ENCODE measurements around the gene FAM240A. TPM values are rescaled to one million over a fixed set of nuclear protein-coding genes. Genes with fewer than 3 reads are reported as not detected.
"Not testable (repeated sequence)": the region's sequence is repeated elsewhere in the genome, so short reads cannot be mapped to it uniquely, and the experiment has no call there.

The FAM240A gene
- total and polyA plus RNA-seq, 3 experiments from 2014 or later: not detected

- Histone ChIP-seq H3K4me1 (ENCODE audit: insufficient read depth, low read length) (peaks cover 4% of the 10 kb centered on the region), H3K4me3 (ENCODE audit: low read length) (no peak overlapping the region), H3K27ac (ENCODE audit: low read depth, low read length) (no peak overlapping the region), H3K36me3 (ENCODE audit: insufficient read depth, low read length) (no peaks in the 10 kb centered on the region), H3K9me3 (ENCODE audit: low read length) (no peaks in the 10 kb centered on the region), H3K27me3 (ENCODE audit: insufficient read depth, low read length, poor library complexity, severe bottlenecking) (no peaks in the 10 kb centered on the region)
- no peaks in the 10 kb centered on the region for H3K9me3 Mint-ChIP-seq
- ChIA-PET POLR2A (no interaction called here), CTCF (no interaction called here)
- peaks cover 5 to 22% of the 10 kb centered on the region in 2 donors for H3K27me3 Mint-ChIP-seq
- no peak for DNase-seq
- peaks cover 3 to 9% (median 7%) of the 10 kb centered on the region in 3 donors for H3K4me1 Mint-ChIP-seq
- no peak overlapping the region for H3K4me3 Mint-ChIP-seq
- no peak overlapping the region for H3K27ac Mint-ChIP-seq
- H3K36me3 Mint-ChIP-seq: no peaks in the 10 kb centered on the region
These were observed 32.5 kb upstream of the FAM240A start for GRCh38 chr3:46579756-46580286.

- H3K9me3 Mint-ChIP-seq: no peaks in the 10 kb centered on the region
- no peak for DNase-seq
- Histone ChIP-seq H3K27ac (ENCODE audit: low read depth, low read length) (no peak overlapping the region), H3K36me3 (ENCODE audit: insufficient read depth, low read length) (no peaks in the 10 kb centered on the region), H3K9me3 (ENCODE audit: low read length) (no peaks in the 10 kb centered on the region), H3K4me3 (ENCODE audit: low read length) (no peak overlapping the region), H3K27me3 (ENCODE audit: insufficient read depth, low read length, poor library complexity, severe bottlenecking) (no peaks in the 10 kb centered on the region), H3K4me1 (ENCODE audit: insufficient read depth, low read length) (peaks cover 4% of the 10 kb centered on the region)
- peaks cover 3 to 9% (median 7%) of the 10 kb centered on the region in 3 donors for H3K4me1 Mint-ChIP-seq
- H3K36me3 Mint-ChIP-seq: peaks cover 0 to 1% (median 0%) of the 10 kb centered on the region in 3 donors
- ChIA-PET CTCF (no interaction called here), POLR2A (no interaction called here)
- H3K27me3 Mint-ChIP-seq: peaks cover 3 to 23% of the 10 kb centered on the region in 2 donors
- no peak overlapping the region for H3K4me3 Mint-ChIP-seq
- no peak overlapping the region for H3K27ac Mint-ChIP-seq
These were observed 31.6 kb upstream of the FAM240A start for GRCh38 chr3:46580675-46581074.

GRCh38 chr3:46584598-46585467 lies 27.5 kb upstream of the FAM240A start:
- no peaks in the 10 kb centered on the region for H3K27me3 ChIP-seq (ENCODE audit: insufficient read depth, low read length, poor library complexity, severe bottlenecking)
- H3K36me3 ChIP-seq (ENCODE audit: insufficient read depth, low read length): no peaks in the 10 kb centered on the region
- Mint-ChIP-seq H3K9me3 (no peaks in the 10 kb centered on the region), H3K4me1 (no peaks in the 10 kb centered on the region), H3K27me3 (peaks cover 3 to 25% of the 10 kb centered on the region in 2 donors), H3K4me3 (no peak overlapping the region), H3K36me3 (peaks cover 0 to 1% (median 0%) of the 10 kb centered on the region in 3 donors), H3K27ac (no peak overlapping the region)
- ChIA-PET CTCF (no interaction called here), POLR2A (no interaction called here)
- H3K27ac ChIP-seq (ENCODE audit: low read depth, low read length): no peak overlapping the region
- H3K4me3 ChIP-seq (ENCODE audit: low read length): no peak overlapping the region
- H3K4me1 ChIP-seq (ENCODE audit: insufficient read depth, low read length): no peaks in the 10 kb centered on the region
- H3K9me3 ChIP-seq (ENCODE audit: low read length): no peaks in the 10 kb centered on the region
- DNase-seq: no peak

- H3K4me1 Mint-ChIP-seq: no peaks in the 10 kb centered on the region
- H3K27me3 Mint-ChIP-seq: peaks cover 7 to 22% of the 10 kb centered on the region in 2 donors
- H3K9me3 Mint-ChIP-seq: no peaks in the 10 kb centered on the region
- no peaks in the 10 kb centered on the region for H3K36me3 ChIP-seq (ENCODE audit: insufficient read depth, low read length)
- H3K27ac Mint-ChIP-seq: no peak overlapping the region
- no peak overlapping the region for H3K4me3 Mint-ChIP-seq
- H3K27ac ChIP-seq (ENCODE audit: low read depth, low read length): no peak overlapping the region
- no peak for DNase-seq
- H3K4me3 ChIP-seq (ENCODE audit: low read length): no peak overlapping the region
- no peaks in the 10 kb centered on the region for H3K27me3 ChIP-seq (ENCODE audit: insufficient read depth, low read length, poor library complexity, severe bottlenecking)
- peaks cover 0 to 1% (median 0%) of the 10 kb centered on the region in 3 donors for H3K36me3 Mint-ChIP-seq
- no peaks in the 10 kb centered on the region for H3K4me1 ChIP-seq (ENCODE audit: insufficient read depth, low read length)
- no peaks in the 10 kb centered on the region for H3K9me3 ChIP-seq (ENCODE audit: low read length)
- CTCF ChIA-PET: interaction anchor here (1.1 to 1.3 kb wide), 2 partner anchors 12 to 27 kb away, joined by 3 read pairs; no protein-coding TSS in a partner anchor
- POLR2A ChIA-PET: no interaction called here
These were observed 26.3 kb upstream of the FAM240A start for GRCh38 chr3:46585799-46586693.

GRCh38 chr3:46586738-46587246 lies 25.5 kb upstream of the FAM240A start:
- DNase-seq: no peak
- no peak overlapping the region for H3K4me3 Mint-ChIP-seq
- peaks cover 8 to 28% of the 10 kb centered on the region in 2 donors for H3K27me3 Mint-ChIP-seq
- ChIA-PET CTCF (interaction anchor here (1.1 to 1.3 kb wide), 2 partner anchors 12 to 28 kb away, joined by 3 read pairs; no protein-coding TSS in a partner anchor), POLR2A (no interaction called here)
- Histone ChIP-seq H3K4me1 (ENCODE audit: insufficient read depth, low read length) (no peaks in the 10 kb centered on the region), H3K36me3 (ENCODE audit: insufficient read depth, low read length) (no peaks in the 10 kb centered on the region), H3K27ac (ENCODE audit: low read depth, low read length) (no peak overlapping the region), H3K9me3 (ENCODE audit: low read length) (no peaks in the 10 kb centered on the region), H3K27me3 (ENCODE audit: insufficient read depth, low read length, poor library complexity, severe bottlenecking) (no peaks in the 10 kb centered on the region), H3K4me3 (ENCODE audit: low read length) (no peak overlapping the region)
- no peaks in the 10 kb centered on the region for H3K4me1 Mint-ChIP-seq
- H3K27ac Mint-ChIP-seq: no peak overlapping the region
- peaks cover 0 to 5% (median 1%) of the 10 kb centered on the region in 3 donors for H3K36me3 Mint-ChIP-seq
- H3K9me3 Mint-ChIP-seq: no peaks in the 10 kb centered on the region

GRCh38 chr3:46587268-46587667 lies 25.1 kb upstream of the FAM240A start:
- H3K4me1 ChIP-seq (ENCODE audit: insufficient read depth, low read length); H3K27me3 ChIP-seq (ENCODE audit: insufficient read depth, low read length, poor library complexity, severe bottlenecking); H3K9me3 ChIP-seq (ENCODE audit: low read length); H3K27ac ChIP-seq (ENCODE audit: low read depth, low read length); H3K4me1 Mint-ChIP-seq; H3K36me3 Mint-ChIP-seq; DNase-seq; H3K4me3 ChIP-seq (ENCODE audit: low read length); H3K9me3 Mint-ChIP-seq; H3K36me3 ChIP-seq (ENCODE audit: insufficient read depth, low read length); H3K27ac Mint-ChIP-seq; H3K4me3 Mint-ChIP-seq; POLR2A ChIA-PET: not testable (repeated sequence)
- CTCF ChIA-PET: interaction anchor here (1.3 kb wide), 1 partner anchor 11 kb away, joined by 3 read pairs; no protein-coding TSS in a partner anchor
- peaks cover 8 to 29% of the 10 kb centered on the region in 2 donors for H3K27me3 Mint-ChIP-seq

- Histone ChIP-seq H3K4me1 (ENCODE audit: insufficient read depth, low read length) (no peaks in the 10 kb centered on the region), H3K27ac (ENCODE audit: low read depth, low read length) (no peak overlapping the region), H3K27me3 (ENCODE audit: insufficient read depth, low read length, poor library complexity, severe bottlenecking) (no peaks in the 10 kb centered on the region), H3K36me3 (ENCODE audit: insufficient read depth, low read length) (no peaks in the 10 kb centered on the region), H3K4me3 (ENCODE audit: low read length) (no peak overlapping the region), H3K9me3 (ENCODE audit: low read length) (no peaks in the 10 kb centered on the region)
- Mint-ChIP-seq H3K36me3 (peaks cover 0 to 5% (median 0%) of the 10 kb centered on the region in 3 donors), H3K27ac (no peak overlapping the region), H3K27me3 (peaks cover 17 to 23% of the 10 kb centered on the region in 2 donors), H3K4me1 (no peaks in the 10 kb centered on the region), H3K4me3 (no peak overlapping the region), H3K9me3 (no peaks in the 10 kb centered on the region)
- DNase-seq: no peak
- ChIA-PET CTCF (no interaction called here), POLR2A (no interaction called here)
These were observed 19.0 kb upstream of the FAM240A start for GRCh38 chr3:46593274-46593862.
